ENCODE data around the gene CFLAR. TPM values are rescaled to one million over a fixed set of nuclear protein-coding genes. Genes with fewer than 3 reads are reported as not detected.

CFLAR gene
- total and polyA plus RNA-seq, 9 of the 15 experiments (the other 6 are each of a cell fraction or from before 2014, with no cell fraction given): 27.5 to 102 (median 54.0) TPM

DNA sequence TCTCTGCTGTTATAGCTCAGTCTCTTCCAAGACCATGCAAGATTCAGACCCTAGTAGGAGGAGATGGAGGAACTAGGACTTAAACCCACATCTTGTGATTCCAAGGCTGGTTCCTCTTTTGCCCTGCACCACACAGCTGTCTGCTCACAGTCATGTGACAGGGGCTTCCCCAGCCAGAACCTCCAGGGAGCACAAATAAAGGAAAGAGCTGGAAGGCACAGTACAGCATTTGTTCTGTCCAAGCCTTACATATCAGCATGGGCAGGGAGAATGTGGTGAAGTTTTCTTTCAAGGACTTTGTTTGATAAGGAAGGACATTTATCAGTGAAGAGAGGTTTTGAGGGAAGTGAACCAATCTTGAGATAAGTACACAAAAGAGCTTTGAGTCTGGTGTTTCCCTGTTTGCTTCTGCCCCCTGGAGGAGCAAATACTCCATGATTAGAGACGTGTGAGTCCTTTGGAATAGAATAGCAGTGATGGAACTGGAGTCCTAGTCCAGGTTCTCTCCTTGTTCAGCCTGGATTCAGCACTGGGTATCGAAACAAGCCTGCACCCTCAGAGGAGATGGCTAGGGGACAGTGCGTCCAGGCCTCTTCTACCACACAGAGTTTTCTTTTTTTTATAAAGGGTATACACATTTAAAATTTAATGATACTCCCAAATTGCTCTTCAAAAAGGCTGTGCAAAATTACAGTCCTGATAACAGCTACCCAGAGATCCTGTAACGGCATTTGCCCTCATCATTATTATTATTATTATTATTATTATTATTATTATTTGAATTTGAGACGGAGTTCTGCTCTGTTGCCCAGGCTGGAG lies 42.4 kb downstream of the CFLAR start (continued):
- TF ChIP-seq CEBPG (CRISPR knock-in tag; IDR thresholded peaks at IDR 0.05) (no peak), CEBPG (tag; conservative IDR thresholded peaks at IDR 0.05 in 1 of 2, IDR thresholded peaks at IDR 0.05 in 1 of 2) (no peak), ELF4 (CRISPR knock-in tag; IDR thresholded peaks at IDR 0.05) (no peak; the same call in 1 of the 2 replicates), RBM17 (IDR thresholded peaks at IDR 0.05; ENCODE audit: borderline replicate concordance, low read depth, low read length) (no peak), ETV6 (IDR thresholded peaks at IDR 0.05; ENCODE audit: borderline replicate concordance in 1 of 2, low read depth in 2 of 2, low read length in 1 of 2) (no peak), ETV6 (CRISPR knock-in tag; IDR thresholded peaks at IDR 0.05; ENCODE audit: borderline replicate concordance) (no peak), TRIM28 (IDR thresholded peaks at IDR 0.05) (no peak), ZNF121 (CRISPR knock-in tag; conservative IDR thresholded peaks at IDR 0.05) (no peak), ILF3 (IDR thresholded peaks at IDR 0.05; ENCODE audit: borderline replicate concordance) (no peak), SIX5 (IDR thresholded peaks at IDR 0.05; ENCODE audit: borderline replicate concordance in 1 of 2, insufficient read depth in 1 of 2, low read depth in 1 of 2, low read length in 2 of 2) (no peak), MCM7 (IDR thresholded peaks at IDR 0.05) (no peak), MIER1 (IDR thresholded peaks at IDR 0.05; ENCODE audit: low read depth) (no peak), DDX20 (tag; IDR thresholded peaks at IDR 0.05; ENCODE audit: low read depth) (no peak), JUNB (CRISPR knock-in tag; conservative IDR thresholded peaks at IDR 0.05) (no peak), ILK (tag; IDR thresholded peaks at IDR 0.05; ENCODE audit: borderline replicate concordance, low read depth) (no peak)
- TF ChIP-seq, protein P1, sequence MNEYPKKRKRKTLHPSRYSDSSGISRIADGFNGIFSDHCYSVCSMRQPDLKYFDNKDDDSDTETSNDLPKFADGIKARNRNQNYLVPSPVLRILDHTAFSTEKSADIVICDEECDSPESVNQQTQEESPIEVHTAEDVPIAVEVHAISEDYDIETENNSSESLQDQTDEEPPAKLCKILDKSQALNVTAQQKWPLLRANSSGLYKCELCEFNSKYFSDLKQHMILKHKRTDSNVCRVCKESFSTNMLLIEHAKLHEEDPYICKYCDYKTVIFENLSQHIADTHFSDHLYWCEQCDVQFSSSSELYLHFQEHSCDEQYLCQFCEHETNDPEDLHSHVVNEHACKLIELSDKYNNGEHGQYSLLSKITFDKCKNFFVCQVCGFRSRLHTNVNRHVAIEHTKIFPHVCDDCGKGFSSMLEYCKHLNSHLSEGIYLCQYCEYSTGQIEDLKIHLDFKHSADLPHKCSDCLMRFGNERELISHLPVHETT (CRISPR knock-in tag; conservative IDR thresholded peaks at IDR 0.05 in 1 of 2, IDR thresholded peaks at IDR 0.05 in 1 of 2): peak in 1 of 2 experiments; percentile 70; a peak in 1 of 4 replicates
- TF ChIP-seq, protein P2, sequence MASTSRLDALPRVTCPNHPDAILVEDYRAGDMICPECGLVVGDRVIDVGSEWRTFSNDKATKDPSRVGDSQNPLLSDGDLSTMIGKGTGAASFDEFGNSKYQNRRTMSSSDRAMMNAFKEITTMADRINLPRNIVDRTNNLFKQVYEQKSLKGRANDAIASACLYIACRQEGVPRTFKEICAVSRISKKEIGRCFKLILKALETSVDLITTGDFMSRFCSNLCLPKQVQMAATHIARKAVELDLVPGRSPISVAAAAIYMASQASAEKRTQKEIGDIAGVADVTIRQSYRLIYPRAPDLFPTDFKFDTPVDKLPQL (IDR thresholded peaks at IDR 0.05; ENCODE audit: extremely low read depth, insufficient read length): no peak
- TF ChIP-seq, protein P3, sequence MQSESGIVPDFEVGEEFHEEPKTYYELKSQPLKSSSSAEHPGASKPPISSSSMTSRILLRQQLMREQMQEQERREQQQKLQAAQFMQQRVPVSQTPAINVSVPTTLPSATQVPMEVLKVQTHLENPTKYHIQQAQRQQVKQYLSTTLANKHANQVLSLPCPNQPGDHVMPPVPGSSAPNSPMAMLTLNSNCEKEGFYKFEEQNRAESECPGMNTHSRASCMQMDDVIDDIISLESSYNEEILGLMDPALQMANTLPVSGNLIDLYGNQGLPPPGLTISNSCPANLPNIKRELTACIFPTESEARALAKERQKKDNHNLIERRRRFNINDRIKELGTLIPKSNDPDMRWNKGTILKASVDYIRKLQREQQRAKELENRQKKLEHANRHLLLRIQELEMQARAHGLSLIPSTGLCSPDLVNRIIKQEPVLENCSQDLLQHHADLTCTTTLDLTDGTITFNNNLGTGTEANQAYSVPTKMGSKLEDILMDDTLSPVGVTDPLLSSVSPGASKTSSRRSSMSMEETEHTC (IDR thresholded peaks at IDR 0.05): peak; percentile 87
- TF ChIP-seq, protein P4, sequence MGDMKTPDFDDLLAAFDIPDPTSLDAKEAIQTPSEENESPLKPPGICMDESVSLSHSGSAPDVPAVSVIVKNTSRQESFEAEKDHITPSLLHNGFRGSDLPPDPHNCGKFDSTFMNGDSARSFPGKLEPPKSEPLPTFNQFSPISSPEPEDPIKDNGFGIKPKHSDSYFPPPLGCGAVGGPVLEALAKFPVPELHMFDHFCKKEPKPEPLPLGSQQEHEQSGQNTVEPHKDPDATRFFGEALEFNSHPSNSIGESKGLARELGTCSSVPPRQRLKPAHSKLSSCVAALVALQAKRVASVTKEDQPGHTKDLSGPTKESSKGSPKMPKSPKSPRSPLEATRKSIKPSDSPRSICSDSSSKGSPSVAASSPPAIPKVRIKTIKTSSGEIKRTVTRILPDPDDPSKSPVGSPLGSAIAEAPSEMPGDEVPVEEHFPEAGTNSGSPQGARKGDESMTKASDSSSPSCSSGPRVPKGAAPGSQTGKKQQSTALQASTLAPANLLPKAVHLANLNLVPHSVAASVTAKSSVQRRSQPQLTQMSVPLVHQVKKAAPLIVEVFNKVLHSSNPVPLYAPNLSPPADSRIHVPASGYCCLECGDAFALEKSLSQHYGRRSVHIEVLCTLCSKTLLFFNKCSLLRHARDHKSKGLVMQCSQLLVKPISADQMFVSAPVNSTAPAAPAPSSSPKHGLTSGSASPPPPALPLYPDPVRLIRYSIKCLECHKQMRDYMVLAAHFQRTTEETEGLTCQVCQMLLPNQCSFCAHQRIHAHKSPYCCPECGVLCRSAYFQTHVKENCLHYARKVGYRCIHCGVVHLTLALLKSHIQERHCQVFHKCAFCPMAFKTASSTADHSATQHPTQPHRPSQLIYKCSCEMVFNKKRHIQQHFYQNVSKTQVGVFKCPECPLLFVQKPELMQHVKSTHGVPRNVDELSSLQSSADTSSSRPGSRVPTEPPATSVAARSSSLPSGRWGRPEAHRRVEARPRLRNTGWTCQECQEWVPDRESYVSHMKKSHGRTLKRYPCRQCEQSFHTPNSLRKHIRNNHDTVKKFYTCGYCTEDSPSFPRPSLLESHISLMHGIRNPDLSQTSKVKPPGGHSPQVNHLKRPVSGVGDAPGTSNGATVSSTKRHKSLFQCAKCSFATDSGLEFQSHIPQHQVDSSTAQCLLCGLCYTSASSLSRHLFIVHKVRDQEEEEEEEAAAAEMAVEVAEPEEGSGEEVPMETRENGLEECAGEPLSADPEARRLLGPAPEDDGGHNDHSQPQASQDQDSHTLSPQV (IDR thresholded peaks at IDR 0.05): peak; percentile 73

Measured in K562 (cell line).